ENCODE measurements around the gene TAS2R39. TPM values are rescaled to one million over a fixed set of nuclear protein-coding genes. Genes with fewer than 3 reads are reported as not detected.

The TAS2R39 gene
- not detected in 2 replicates for total RNA-seq

GRCh38 chr7:143183024-143183423 is at the start of gene TAS2R39:
TSS of gene TAS2R39 (plus strand) at chr7:143183419. CDS start at chr7:143183419, 0 bp downstream.

DNA sequence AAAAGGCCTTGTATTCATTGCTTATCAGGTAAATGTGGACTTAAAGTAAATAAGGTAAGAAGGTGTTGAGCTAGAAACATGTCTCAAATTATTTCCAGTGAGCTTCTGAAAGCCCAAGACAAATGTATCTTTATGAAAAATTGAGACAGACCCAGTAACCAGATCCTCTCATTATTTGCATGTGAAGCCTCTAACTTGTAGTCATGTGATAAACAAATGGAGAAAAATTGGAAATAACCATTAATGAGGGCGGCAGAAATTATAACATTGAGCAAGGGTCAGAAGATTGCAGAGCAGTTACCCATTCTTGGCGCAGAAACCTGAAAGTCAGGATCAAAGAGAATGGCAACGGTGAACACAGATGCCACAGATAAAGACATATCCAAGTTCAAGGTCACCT is 38.5 kb downstream of the TAS2R39 start, which contains the start of gene TAS2R40:
Gene TAS2R40 (plus strand): TSS at position 301 of the 400 bp plus-strand sequence. CDS start 42 bp downstream, at position 343.

Small RNA genes within 50 kb of the gene (small RNA-seq; reads per million reads assigned to genes)
- not detected for gene AC073342.3

Other genes with a start within 250 kb of the TAS2R39 start
- not detected in 2 replicates for gene TRPV5, start 249.7 kb upstream of the TAS2R39 start, total RNA-seq
- not detected in 2 replicates for gene LLCFC1, start 243.9 kb upstream of the TAS2R39 start, total RNA-seq
- gene KEL, start 221.1 kb upstream of the TAS2R39 start, total RNA-seq: not detected in 2 replicates
- gene OR9A2, start 156.3 kb upstream of the TAS2R39 start, total RNA-seq: not detected in 2 replicates
- gene OR6V1, start 131.1 kb upstream of the TAS2R39 start, total RNA-seq: not detected in 2 replicates
- not detected in 2 replicates for gene PIP, start 51.3 kb upstream of the TAS2R39 start, total RNA-seq
- not detected in 2 replicates for gene TAS2R40, start 38.6 kb downstream of the TAS2R39 start, total RNA-seq
- 93.0 and 96.8 TPM in 2 replicates for gene GSTK1, start 80.0 kb downstream of the TAS2R39 start, total RNA-seq
- not detected in 2 replicates for gene TMEM139, start 101.5 kb downstream of the TAS2R39 start, total RNA-seq
- 8.1 and 9.6 TPM in 2 replicates for gene CASP2, start 104.9 kb downstream of the TAS2R39 start, total RNA-seq
- gene CLCN1, start 132.7 kb downstream of the TAS2R39 start, total RNA-seq: under 0.01 TPM in 1 of 2 replicates, not detected in the other
- gene FAM131B, start 179.3 kb downstream of the TAS2R39 start, total RNA-seq: 1.3 and 1.8 TPM in 2 replicates
- 75.5 and 93.1 TPM in 2 replicates for gene ZYX, start 197.9 kb downstream of the TAS2R39 start, total RNA-seq
- gene EPHA1, start 225.4 kb downstream of the TAS2R39 start, total RNA-seq: not detected in 2 replicates

Measured in hair follicle dermal papilla cell (primary cell).